MM.1S (cell line): ENCODE measurements around the gene COL13A1.

Experiments
- EZH2 ChIP-seq: fragments of 300-600 bp; sonication (generic); optimal IDR thresholded peaks from 2 replicates; pipeline ENCODE3; 2017; ENCODE audit warnings: low read depth, mild to moderate bottlenecking, antibody characterized with exemption, low read length, mixed read lengths
- TF ChIP-seq, protein P1 (sequence below): fragments of 300-600 bp; sonication (generic); IDR thresholded peaks from 2 replicates; pipeline ENCODE4 v1.5.1; 2016; ENCODE audit warnings: antibody characterized with exemption, low read length, mixed read lengths

DNA sequence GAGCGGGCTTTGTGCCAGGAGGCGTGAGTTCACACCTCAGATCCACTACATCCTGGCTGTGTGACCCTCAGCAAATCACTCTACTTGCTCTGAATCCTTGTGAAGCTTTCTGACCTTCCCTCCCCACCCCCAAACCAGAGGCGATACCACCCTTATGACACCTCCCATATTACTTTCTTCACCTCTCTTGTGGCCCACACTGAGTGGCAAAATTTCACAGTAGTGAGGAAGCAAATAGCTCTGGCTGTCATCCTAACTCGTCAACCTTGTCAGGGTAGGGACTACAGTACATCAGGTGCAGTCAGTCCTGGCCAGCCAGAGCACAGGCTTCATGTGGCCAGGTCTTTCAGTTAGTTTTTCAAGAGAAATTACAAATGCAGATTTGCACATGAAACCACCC lies 19.1 kb downstream of the COL13A1 start:
- TF ChIP-seq, protein P1, sequence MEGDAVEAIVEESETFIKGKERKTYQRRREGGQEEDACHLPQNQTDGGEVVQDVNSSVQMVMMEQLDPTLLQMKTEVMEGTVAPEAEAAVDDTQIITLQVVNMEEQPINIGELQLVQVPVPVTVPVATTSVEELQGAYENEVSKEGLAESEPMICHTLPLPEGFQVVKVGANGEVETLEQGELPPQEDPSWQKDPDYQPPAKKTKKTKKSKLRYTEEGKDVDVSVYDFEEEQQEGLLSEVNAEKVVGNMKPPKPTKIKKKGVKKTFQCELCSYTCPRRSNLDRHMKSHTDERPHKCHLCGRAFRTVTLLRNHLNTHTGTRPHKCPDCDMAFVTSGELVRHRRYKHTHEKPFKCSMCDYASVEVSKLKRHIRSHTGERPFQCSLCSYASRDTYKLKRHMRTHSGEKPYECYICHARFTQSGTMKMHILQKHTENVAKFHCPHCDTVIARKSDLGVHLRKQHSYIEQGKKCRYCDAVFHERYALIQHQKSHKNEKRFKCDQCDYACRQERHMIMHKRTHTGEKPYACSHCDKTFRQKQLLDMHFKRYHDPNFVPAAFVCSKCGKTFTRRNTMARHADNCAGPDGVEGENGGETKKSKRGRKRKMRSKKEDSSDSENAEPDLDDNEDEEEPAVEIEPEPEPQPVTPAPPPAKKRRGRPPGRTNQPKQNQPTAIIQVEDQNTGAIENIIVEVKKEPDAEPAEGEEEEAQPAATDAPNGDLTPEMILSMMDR, result no peak
- TF ChIP-seq EZH2, result no peak
